Thyroid gland (tissue), 4 donors: ENCODE data around the gene ADD1.

Experiments
- POLR2A ChIP-seq, 2 donors: fragments of 450-650 bp; IDR thresholded peaks; one replicate each; pipeline ENCODE4 v1.6.1; 2017; ENCODE audit warnings: antibody characterized with exemption in 2 of 2, mild to moderate bottlenecking in 2 of 2, moderate library complexity in 1 of 2
- TF ChIP-seq, protein P1 (sequence below), 6 experiments: fragments of 200-600 bp in 3 of 6; fragments of 450-650 bp in 3 of 6; sonication (generic) in 3 of 6; IDR thresholded peaks; one replicate each; pipeline ENCODE4 v1.5.1; 2016 to 2019; ENCODE audit warnings: antibody characterized with exemption in 6 of 6, mild to moderate bottlenecking in 2 of 6, inconsistent platforms in 1 of 6, moderate library complexity in 1 of 6

DNA sequence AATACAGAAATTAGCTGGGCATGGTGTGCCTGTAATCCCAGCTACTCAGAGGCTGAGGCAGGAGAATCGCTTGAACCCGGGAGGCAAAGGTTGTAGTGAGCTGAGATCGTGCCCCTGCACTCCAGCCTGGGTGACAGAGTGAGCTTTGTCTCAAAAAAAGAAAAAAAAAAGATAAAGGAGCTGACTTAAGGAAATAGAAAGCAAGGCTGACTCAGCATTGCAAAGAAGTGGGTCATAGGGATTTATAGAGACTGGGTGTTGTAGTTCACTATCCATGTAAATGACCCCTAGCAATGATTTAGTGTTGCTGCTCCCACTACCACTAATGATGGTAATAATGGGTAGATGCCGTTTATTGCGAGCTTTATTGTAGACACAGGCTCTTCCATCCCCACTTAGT is 47.6 kb downstream of the ADD1 start:
- TF ChIP-seq, protein P1, sequence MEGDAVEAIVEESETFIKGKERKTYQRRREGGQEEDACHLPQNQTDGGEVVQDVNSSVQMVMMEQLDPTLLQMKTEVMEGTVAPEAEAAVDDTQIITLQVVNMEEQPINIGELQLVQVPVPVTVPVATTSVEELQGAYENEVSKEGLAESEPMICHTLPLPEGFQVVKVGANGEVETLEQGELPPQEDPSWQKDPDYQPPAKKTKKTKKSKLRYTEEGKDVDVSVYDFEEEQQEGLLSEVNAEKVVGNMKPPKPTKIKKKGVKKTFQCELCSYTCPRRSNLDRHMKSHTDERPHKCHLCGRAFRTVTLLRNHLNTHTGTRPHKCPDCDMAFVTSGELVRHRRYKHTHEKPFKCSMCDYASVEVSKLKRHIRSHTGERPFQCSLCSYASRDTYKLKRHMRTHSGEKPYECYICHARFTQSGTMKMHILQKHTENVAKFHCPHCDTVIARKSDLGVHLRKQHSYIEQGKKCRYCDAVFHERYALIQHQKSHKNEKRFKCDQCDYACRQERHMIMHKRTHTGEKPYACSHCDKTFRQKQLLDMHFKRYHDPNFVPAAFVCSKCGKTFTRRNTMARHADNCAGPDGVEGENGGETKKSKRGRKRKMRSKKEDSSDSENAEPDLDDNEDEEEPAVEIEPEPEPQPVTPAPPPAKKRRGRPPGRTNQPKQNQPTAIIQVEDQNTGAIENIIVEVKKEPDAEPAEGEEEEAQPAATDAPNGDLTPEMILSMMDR (IDR thresholded peaks at IDR 0.05), result no peak
- no peak for TF ChIP-seq POLR2A (IDR thresholded peaks at IDR 0.05)
